HTR-8/SVneo (cell line): ENCODE data around the gene SH3RF3.

Experiments used
- DNase-seq: peaks from one replicate; pipeline ENCODE4 v3.0.0; 2011; ENCODE audit warnings: low spot score, mixed read lengths; ENCODE audit not compliant: insufficient read length
- FAIRE-seq: peaks from 2 replicates; lab custom pipeline; 2011; peaks lifted over from hg19 to GRCh38; lab: Jason Lieb, UNC

SH3RF3 gene

DNA sequence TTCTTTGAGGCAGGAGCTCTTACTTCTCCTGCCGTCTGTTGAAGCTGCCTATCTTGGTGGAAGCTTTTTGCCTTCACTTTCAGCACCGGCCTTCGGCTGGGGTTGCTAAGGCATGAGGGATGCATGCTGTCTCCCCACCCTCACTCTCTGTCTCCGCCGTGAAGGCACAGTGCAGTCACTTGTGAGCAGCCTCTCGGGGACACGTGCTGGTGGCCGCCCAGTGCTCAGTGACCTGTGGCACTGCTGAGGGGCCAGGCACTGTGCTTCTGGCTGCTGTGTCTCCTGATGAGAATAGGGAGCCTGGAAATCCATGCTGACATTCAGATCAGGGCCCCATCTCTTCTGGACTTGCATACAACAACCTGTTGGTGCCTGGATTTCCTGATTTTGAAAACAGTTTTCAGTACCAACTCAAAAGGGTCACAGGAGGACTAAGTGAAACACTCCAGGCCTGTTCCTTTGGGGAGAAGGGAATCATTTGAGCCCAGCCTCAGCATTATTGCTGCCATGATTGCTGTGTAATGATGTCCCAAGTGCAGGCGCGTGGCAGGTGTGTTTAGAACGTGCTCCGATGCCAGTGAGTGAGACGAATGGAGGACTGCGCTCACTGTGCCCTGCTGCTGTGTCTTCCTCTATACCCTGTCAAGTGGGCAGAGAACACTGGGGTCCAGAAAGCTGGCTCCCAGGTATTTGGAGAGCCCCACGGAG, 266.6 kb downstream of the SH3RF3 start:
- FAIRE-seq (no peak), DNase-seq (no peak)

DNA sequence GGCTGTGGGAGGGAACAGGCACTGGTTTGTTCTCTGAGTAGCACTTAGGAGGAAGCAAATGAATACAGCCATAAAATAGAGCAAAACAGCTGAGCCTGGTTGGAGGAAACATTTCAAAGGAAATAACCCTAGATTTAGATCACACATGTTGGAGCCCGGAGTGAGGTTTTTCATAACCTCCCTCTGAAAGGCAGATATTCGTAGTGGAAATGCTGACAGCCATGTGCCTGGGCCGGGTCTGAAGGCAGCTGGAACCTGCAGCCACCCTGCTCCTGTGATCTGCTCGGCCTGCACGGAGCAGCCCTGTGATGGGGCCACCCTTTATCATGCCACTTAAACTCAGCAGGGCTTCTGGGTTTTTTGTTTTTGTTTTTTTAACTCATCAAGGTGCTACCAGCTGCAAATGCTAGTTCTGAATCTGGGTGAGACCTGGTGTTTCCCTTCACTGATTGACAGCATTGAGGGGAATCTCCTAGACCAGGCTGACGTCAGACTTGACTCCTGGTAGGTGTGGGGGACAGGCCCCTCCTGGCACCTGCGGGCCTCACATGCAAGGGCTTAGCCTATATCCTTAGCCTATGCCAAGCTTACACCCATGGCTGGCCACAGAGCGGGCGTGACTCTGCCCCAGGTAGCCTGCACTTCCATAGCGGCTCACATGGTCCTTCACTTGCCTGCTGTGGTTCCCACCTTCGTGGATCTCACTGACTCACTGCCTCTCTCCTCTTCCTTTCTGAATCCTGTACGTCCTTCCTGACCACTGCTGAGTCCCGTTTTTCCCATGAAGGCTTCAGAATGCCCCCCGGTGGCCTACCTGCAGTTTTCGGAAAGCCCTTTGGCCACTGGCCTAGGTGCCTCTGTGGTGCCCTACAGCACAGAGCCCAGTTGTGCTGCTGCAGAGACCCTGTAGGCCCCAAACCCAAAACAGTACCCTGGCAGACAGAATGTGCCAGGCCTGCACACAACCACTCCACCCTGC, 267.5 kb downstream of the SH3RF3 start:
- FAIRE-seq: peak; percentile 68

DNA sequence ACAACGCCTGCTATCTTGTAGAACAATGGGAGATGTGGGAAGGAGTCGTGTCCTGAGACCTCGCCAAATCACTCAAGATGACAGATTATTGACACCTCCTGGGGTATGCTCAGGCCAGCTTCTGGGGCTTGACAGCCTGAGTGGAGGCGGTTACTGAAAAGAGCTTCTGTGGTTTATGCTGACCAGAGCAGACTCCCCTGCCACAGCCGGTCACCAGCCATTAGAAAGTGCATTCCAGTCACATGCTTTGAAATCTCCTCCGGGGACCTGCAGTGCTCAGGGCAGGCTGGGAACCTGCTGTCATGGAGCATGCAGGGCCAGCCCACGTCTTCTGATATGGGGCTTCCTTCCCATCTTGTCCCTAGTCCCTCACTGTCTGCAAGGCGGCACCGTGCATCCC, 268.9 kb downstream of the SH3RF3 start:
- no peak for FAIRE-seq
- no peak for DNase-seq

More for the DNA sequence above, 267.5 kb downstream of the SH3RF3 start:
- peak; percentile 41 for DNase-seq

DNA sequence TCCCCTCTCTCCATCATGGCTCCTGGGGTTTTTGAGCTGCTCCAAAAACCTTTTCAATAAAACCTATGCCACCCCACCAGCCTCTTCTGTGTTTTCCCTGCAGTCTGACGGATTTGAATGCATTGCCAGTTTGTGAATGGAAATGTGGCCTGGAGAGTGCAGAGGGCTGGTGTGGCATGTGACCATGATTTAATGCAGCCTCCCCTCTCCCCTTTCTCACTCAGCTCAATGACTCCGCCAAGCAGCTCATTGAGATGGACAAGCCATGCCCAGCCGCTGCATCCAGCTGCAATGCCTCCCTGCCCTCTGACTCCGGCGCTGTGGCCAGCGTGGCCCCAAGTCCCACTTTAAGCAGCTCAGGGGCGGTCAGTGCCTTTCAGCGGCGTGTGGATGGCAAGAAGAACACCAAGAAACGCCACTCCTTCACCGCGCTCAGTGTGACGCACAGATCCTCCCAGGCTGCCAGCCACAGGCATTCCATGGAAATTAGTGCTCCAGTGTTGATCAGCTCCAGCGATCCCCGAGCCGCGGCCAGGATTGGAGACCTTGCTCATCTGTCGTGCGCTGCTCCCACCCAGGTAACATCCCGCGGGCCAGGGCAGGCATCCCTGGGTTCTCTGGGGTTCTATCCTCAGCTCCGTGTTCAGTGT, 269.5 kb downstream of the SH3RF3 start:
- DNase-seq (no peak), FAIRE-seq (no peak)

DNA sequence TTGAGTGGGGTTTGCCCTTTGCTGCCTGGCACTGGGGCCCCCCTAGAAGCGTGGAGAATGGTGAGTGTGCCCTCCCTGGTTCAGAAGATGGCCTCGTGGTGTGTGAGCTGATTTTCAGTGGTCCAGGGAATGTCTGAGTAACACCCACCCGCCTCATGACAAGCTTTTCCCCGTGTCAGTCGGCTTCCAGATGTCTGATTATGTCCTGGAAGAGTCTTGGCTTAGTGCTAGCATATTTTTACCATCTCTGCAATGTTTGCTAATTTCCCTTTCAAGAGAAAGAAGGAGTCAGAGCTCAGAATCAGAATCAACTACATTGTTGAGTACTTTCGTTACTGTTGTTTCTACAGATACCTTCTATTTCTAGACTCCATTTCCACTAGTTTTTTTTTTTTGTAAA, 270.1 kb downstream of the SH3RF3 start:
- FAIRE-seq (no peak), DNase-seq (no peak)

DNA sequence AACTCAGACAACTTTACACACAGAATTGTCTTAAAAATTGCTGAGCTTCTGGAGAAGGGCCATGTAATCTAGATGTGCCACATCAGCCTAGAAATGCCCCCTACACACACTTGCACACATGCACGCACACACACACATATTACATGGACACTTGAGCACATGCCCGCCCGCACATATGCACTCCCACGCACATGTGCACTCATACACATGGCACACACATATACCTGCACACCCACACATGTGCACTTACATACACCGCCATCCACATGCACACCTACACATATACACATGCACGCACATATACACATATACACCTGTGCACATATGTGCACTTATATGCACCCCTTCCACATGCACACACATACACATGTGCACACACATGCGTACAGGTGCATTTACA, 271.1 kb downstream of the SH3RF3 start:
- DNase-seq: no peak
- FAIRE-seq: peak; percentile 93

DNA sequence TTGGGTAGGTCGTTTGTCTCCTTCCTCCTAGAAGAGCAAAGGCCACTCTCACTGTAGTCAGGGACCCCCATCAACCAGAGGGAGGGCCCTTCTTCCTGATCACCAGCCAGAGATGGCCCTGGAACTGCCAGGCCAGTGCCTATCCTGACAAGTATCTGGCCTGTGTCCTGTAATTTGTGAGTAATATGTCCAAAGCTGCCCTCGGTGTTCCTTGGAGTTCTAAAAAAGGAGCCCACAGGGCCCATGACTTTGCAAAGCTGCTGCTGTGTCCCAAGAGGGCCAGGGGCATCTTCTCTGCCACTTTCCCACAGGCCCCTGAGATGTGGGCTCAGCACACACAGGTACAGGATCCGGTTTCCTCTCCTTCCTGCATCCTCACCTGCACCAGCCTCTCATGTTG, 272.4 kb downstream of the SH3RF3 start:
- no peak for DNase-seq
- FAIRE-seq: no peak

DNA sequence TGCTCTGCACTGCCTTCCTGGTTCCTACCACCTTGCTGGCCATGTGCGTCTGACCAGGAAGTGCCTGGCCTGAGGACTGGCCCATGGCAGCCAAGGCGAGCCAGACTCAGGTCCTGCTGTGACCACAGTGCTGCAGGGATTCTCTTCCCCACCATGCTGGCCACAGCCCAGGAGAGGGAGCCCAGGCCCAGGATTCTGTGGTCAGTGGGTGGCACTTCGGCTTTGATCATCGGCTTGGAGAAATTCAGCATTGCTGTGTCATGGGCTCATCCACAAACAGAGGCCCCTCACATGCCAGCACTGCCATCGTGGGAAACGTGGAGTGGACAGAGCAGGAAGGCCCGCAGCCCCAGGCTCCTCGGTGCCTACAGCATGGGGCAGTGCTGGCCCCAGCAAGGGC, 273.2 kb downstream of the SH3RF3 start:
- no peak for DNase-seq
- FAIRE-seq: no peak

DNA sequence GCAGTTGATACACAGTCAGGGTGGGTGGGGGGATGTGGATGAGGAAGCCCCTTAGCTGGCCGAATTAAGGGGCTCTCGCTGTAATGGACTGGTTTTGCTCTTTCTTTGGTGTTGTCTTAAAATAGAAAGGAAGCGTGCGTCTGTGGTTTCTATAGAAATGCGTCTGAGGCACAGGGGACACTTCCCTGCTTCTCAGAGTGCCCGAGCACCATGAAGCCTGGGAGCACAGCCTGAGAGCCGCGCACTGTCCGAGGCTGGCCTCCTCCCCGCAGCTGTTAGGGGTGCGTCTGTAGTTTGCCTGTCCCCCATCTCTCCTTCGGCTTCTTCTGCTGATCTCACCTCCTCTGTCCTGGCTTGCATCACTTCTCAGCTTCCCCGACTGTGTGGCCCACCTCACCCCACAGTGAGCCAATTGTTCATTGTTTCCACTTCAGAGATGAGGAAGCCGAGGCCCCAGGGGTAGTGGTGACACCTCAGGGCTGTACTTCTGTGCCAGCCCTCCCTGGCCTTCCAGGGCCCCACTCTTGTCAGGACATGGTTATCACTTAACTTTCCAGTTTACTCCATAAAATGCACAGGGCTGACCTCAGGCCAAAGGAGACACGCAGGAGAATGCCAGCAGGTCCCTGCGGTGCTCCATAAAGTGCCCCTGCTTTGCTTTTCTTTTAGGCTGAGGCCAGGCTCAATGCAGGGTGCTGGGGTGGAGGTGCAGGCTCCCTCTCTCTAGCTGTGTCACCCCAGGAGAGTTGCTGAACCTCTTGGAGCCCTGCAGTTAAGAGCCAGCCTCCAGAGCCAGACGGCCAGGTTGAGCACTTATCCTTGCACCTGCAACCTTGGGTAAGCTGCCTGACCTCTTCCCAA, 274.2 kb downstream of the SH3RF3 start:
- FAIRE-seq: no peak
- DNase-seq: no peak

DNA sequence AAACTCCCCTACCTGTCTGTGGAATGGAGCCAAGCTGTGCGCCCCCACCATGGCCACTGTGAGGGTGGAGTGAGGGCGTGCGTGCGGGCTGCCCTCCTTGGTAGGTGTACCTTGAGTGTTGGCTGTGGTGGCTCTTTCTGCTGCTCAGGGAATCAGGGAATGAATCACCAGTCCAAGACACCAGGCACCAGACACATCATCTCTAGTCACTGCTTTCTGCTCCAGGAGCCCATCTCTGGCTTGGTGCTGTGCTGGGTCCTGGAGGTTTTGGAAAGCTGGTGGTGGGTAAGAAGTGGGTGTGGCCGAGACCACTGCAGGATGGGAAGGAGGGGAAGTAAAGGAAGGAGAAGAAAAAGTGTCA, 274.8 kb downstream of the SH3RF3 start:
- DNase-seq (no peak), FAIRE-seq (no peak)

DNA sequence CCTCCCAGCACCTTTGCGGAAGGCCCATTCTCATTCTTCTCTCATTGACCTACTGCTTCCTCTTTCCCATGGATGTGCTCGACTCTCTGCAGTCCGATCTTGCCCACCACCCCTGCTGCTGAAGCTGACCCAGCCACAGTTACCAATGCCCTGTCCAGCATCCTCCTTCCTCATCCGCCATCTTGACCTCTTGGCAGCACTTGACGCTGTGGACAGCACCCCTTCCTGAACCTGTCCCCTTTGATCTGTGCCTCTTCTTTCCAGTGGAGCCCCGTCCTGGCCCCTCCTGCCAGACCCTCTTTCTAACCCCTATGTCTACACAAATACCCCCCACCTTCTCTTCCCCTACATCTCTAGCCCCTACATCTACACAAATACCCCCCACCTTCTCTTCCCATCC, 275.7 kb downstream of the SH3RF3 start:
- no peak for DNase-seq
- no peak for FAIRE-seq

DNA sequence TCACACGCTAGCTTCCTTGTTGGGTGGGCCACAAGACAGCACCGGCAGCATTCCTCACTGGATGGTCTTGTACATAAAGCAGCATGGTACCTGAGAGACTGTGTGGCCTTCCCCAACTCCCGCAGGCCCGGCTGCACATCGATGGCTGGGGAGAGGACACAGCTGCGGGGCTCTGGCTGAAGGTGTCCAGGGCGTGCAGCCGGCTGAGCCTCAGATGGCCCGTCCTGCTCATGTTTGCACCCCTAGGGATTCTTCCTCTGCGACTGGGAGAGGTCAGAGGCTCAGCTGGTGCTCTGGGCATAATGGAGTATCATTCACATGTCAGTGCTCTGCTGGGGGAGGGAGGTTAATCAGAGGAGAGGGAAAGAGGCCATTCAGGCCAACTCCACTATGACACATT, 276.9 kb downstream of the SH3RF3 start:
- DNase-seq (no peak), FAIRE-seq (no peak)

DNA sequence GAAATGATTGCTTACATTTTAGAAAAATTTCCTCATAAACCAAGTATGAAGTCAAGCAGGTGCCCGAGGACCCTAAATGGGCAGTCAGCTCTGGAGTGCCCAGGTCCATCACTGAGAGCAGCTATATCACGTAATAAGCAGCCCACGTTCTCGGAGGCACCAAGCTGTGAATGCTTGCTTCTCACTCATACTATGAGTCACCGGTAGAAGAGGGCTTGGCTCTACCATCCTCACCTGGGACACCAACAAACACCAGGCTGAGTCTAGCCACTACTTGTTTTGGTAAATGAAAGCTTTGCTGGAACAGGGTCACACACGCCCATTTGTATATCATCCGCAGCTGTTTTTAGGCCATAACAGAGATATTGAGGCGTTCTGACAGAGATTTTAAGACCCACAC, 277.3 kb downstream of the SH3RF3 start:
- DNase-seq (no peak), FAIRE-seq (no peak)

DNA sequence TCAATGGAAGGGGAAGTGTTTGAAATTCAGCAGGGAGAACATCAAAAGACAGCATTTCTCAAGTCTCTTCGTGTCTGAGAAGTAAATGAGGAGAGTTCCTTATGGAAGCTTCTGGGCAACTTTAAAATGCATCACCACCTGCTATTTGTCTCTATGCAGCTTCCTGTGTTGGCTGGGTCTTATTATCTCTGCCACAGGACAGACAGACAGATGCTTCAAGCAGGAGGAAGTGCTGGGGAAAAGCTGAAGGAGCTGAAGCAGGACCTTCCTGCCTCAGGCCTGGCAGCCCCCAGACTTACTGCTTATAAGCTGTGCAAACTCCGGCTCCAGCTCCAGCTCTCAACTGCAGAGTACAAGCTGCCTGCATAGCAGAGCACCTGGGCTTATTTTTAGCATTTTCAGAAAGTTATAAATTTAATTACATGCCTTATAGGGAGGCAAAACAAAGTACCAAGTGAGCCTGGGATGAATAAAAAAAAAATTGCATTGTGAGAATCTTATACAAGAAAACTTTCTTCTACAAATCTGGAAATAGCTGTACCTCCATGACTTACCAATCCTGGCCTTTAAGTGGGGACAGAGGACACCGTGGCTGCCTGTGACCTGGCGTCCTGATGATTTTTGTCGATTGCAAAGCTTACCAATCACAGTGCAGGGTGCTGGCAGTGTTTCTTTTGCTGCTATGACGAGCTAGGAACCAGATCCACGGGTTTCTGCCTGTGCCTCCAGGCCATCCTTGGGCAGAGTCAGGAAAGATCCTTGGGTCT, 278.5 kb downstream of the SH3RF3 start:
- no peak for FAIRE-seq
- no peak for DNase-seq

DNA sequence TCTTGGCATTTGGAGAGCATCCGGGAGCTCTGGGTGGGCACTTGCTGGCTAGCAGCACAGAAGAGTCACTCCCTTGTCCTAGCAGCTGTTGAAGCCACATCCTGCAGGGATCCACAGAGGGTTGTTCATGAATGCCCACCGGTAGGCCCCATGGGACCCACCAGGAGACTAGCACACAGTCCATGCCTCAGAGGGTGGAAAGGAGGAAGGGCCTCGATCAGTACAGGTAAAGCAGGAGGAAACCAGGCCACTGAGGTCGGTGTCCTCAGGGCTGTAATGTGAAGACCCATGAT, 279.0 kb downstream of the SH3RF3 start:
- FAIRE-seq: no peak

DNA sequence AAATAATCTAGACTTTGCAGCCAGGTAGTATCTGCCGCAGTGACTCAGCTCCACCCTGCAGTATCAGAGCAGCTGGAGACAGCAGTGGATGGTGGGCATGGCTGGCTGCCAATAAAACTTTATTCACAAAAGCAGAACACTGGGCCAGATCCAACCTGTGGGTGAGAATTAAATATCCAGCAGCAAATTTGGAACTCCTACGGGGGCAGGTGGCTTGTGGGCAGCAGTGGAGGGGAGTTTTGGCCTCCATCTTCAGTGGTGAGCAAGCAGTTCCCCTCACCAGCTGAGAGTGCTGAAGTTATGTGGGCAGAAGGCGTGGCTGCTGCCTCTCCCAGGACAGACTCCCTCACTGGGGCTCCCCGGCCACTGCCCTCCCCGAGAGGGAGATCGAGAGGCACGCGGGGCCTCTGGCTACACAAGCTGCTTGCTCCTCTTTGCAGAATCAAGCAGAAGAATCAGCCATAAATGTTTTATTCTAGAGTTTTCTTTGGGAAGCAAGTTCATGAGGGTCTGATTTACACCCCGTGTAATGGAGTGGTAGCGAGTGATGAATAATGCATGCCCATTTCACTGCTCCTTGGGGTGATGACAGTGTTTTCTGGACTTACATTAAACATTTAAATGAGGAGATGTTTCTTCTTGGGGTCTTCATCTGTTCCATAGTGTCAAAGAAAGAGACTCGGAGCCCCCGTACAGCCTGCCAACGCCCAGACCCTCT, 280.5 kb downstream of the SH3RF3 start:
- no peak for DNase-seq

More for the DNA sequence above, 279.0 kb downstream of the SH3RF3 start:
- DNase-seq: no peak

DNA sequence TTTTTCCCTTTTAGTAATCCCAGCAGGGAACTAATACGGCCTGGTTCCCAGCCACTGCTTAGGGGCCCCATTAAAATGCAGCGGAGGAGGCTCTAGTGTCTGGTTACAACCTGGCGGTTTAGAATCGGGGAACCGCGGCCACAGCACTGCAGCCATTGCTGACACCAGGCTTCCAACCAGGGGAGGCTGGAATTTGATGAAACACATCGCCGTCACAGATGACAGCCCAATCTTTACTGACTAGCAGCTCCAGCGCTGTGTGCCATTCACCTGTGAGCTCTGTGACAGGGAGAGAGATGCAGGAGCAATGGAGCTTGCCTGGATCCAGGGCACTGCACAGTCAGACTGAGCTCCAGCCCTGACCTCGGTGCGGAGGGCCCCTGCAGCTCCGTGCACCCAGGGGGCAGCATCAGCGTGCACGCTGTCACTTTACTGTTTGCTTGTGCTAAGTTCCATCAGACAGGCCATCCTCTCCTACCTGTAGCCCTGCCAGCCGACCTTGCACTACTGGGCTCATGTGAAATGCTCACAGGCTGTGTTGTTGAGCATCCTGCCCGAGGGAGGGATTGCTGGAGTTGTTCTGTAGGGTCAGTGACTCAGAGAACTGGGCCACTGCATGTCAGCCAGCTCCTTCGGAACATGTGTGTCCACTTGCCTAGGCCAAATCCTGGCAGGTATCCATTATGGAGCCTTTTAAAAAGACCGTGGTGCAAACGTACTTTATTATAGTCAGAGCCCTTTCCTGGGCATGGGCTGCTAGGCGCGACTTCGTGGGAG, 281.2 kb downstream of the SH3RF3 start:
- DNase-seq: no peak

More for the DNA sequence above, 280.5 kb downstream of the SH3RF3 start:
- FAIRE-seq: no peak

DNA sequence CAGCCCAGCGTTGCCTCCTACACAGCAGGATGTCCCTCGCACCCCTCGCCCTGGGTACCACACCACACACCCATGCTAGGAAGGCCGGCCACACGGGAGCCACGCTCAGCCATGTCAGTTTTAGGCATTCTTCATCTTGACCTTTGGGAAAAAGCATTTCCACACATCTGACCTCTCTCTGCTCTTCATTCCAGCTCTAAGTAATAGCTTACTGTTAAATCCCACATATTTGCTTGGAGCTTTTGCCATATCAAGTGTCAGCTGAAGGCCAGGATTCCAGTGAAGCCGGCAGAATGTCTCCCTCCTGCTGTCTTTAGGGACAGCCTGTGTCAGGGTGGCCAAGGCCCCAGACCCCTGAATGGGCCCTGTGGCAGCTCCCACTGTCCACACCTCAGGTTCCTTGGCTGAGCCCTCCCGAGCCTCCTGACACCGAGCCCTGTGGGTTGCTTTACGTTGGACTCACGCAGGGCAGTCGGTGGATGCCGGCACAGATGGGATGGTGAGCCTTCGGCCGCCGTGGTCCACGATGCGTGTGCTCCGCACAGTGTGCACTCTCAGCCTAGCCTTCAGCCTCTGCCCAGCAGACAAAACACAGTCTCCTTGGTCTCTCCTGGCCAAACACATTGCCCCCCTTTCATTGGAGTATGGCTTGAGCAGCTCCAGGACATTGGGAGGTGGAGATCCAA, 282.8 kb downstream of the SH3RF3 start:
- no peak for FAIRE-seq
- DNase-seq: no peak

More for the DNA sequence above, 281.2 kb downstream of the SH3RF3 start:
- FAIRE-seq: no peak
